Sigmoid colon (tissue), 7 donors: ENCODE data around the gene CLN3. TPM values are rescaled to one million over a fixed set of nuclear protein-coding genes. Genes with fewer than 3 reads are reported as not detected.
"Not testable (repeated sequence)": the region's sequence is repeated elsewhere in the genome, so short reads cannot be mapped to it uniquely, and the experiment has no call there.

Experiments
- DNase-seq: peaks from one replicate; pipeline ENCODE4 v3.0.0-alpha.2; 2019
- H3K27ac ChIP-seq, 4 donors: fragments of 200-600 bp; sonication (generic); one replicate each; pipeline ENCODE4 v1.5.1; 2016 to 2019; ENCODE audit warnings: mild to moderate bottlenecking in 1 of 4
- H3K27me3 ChIP-seq, 3 donors: fragments of 200-600 bp; sonication (generic); one replicate each; pipeline ENCODE4 v1.5.1; 2019; ENCODE audit warnings: mild to moderate bottlenecking in 1 of 3
- H3K36me3 ChIP-seq, 4 donors: fragments of 200-600 bp; sonication (generic); one replicate each; pipeline ENCODE4 v1.5.1; 2016 to 2019
- H3K4me1 ChIP-seq, 4 donors: fragments of 200-600 bp; sonication (generic); one replicate each; pipeline ENCODE4 v1.5.1; 2017 to 2019
- H3K4me3 ChIP-seq, 4 donors: fragments of 200-600 bp; sonication (generic); one replicate each; pipeline ENCODE4 v1.5.1; 2017 to 2019; ENCODE audit warnings: mild to moderate bottlenecking in 2 of 4, moderate library complexity in 1 of 4
- H3K9me3 ChIP-seq, 4 donors: fragments of 200-600 bp in 3 of 4; sonication (generic) in 3 of 4; one replicate each; pipeline versions ENCODE4 v1.5.1 to v1.6.1; 2013 to 2019
- WGBS, 2 donors: extraction: QIAGEN DNeasy Blood & Tissue Kit; methylation state at CpG; one replicate each; pipeline ENCODE4 v1.1.7; 2013; 5-methylcytosine and 5-hydroxymethylcytosine counted together
- intact Hi-C: fragments of 100-400 bp; cut with DNase I; formaldehyde crosslinking; loops from one replicate; pipeline ENCODE4 v1.15.1; 2023
- polyA plus RNA-seq, 3 donors: library from polyadenylated mRNA; stranded (reverse); fragments of 200-250 nt; gene quantifications; one replicate each; pipeline ENCODE4 v1.2.3, GENCODE V29; 2013
- total RNA-seq, 4 donors: library from RNA; depleted of rRNA; stranded (reverse); fragments of >200 nt; gene quantifications; one replicate each; pipeline ENCODE4 v1.1.0, GENCODE V29; 2016
- donor health status: healthy with polysubstance abuse.
- donor health status: Bipolar disorder and iron deficiency.
- donor health status: healthy.

Gene CLN3
- total and polyA plus RNA-seq, 7 donors, result 16.8 to 123 (median 23.0) TPM

DNA sequence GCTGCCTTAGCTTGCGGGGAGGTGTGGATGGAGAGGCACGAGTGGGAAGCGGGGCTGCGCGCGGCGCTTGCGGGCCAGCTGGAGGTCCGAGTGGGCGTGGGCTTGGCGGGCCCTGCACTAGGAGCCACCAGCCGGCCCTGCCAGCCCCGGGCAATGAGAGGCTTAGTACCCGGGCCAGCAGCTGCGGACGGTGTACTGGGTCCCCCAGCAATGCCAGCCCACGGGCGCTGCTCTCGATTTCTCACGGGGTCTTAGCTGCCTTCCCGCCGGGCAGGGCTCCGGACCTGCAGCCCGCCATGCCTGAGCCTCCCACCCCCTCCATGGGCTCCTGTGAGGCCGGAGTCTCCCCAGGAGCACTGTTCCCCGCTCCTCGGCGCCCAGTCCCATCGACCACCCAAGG lies 56.5 kb downstream of the CLN3 start:
- 95 to 98% methylated on average over 19 to 21 of the region's 29 CpGs for WGBS, 2 donors
- H3K36me3 ChIP-seq, intact Hi-C loops, H3K4me3 ChIP-seq, H3K27me3 ChIP-seq, H3K9me3 ChIP-seq, DNase-seq, H3K27ac ChIP-seq, H3K4me1 ChIP-seq: not testable (repeated sequence)

Other genes with a start within 250 kb of the CLN3 start
- gene SBK1, start 199.5 kb downstream of the CLN3 start, total RNA-seq, result under 1 TPM in 3 of 4 donors, not detected in 1; 0.14 to 0.36 (median 0.33) TPM
- gene SBK1, start 199.5 kb downstream of the CLN3 start, polyA plus RNA-seq, result 1 to 10 TPM in 1 of 3 donors, under 1 TPM in 1, not detected in 1; under 0.01 to 1.3 TPM
- 1 to 10 TPM in 3 of 4 donors, not detected in 1; 2.1 to 4.1 (median 3.4) TPM for gene NPIPB6, start 128.6 kb downstream of the CLN3 start, total RNA-seq
- 1 to 10 TPM in 1 of 3 donors, under 1 TPM in 1, not detected in 1; 0.60 to 1.1 TPM for gene NPIPB6, start 128.6 kb downstream of the CLN3 start, polyA plus RNA-seq
- gene EIF3CL, start 88.2 kb downstream of the CLN3 start, total RNA-seq, result 100 to 1,000 TPM; 107 to 235 (median 116) TPM
- 10 to 100 TPM; 46.2 to 54.6 (median 48.5) TPM for gene EIF3CL, start 88.2 kb downstream of the CLN3 start, polyA plus RNA-seq
- gene NPIPB7, start 19.7 kb downstream of the CLN3 start, total RNA-seq, result not detected
- gene NPIPB7, start 19.7 kb downstream of the CLN3 start, polyA plus RNA-seq, result 1 to 10 TPM in 1 of 3 donors, under 1 TPM in 2; 0.48 to 1.8 (median 0.92) TPM
- 1 to 10 TPM in 2 of 4 donors, under 1 TPM in 2; 0.68 to 1.1 (median 1.0) TPM for gene APOBR, start 2.6 kb upstream of the CLN3 start, total RNA-seq
- 10 to 100 TPM; 10.8 to 94.5 (median 24.0) TPM for gene APOBR, start 2.6 kb upstream of the CLN3 start, polyA plus RNA-seq
- gene IL27, start 14.8 kb upstream of the CLN3 start, total RNA-seq, result not detected
- gene IL27, start 14.8 kb upstream of the CLN3 start, polyA plus RNA-seq, result under 1 TPM in 1 of 3 donors, not detected in 2; 0.22 TPM
- 10 to 100 TPM; 54.3 to 83.9 (median 63.4) TPM for gene NUPR1, start 46.9 kb upstream of the CLN3 start, total RNA-seq
- gene NUPR1, start 46.9 kb upstream of the CLN3 start, polyA plus RNA-seq, result 100 to 1,000 TPM in 2 of 3 donors, 10 to 100 TPM in 1; 48.6 to 318 (median 171) TPM
- gene SGF29, start 61.8 kb upstream of the CLN3 start, total RNA-seq, result 10 to 100 TPM; 38.5 to 58.7 (median 44.9) TPM
- gene SGF29, start 61.8 kb upstream of the CLN3 start, polyA plus RNA-seq, result 10 to 100 TPM; 13.2 to 22.9 (median 15.6) TPM
- 1 to 10 TPM in 1 of 4 donors, under 1 TPM in 1, not detected in 2; 0.71 to 1.9 TPM for gene SULT1A2, start 105.0 kb upstream of the CLN3 start, total RNA-seq
- 100 to 1,000 TPM in 1 of 3 donors, 10 to 100 TPM in 2; 20.4 to 101 (median 25.1) TPM for gene SULT1A2, start 105.0 kb upstream of the CLN3 start, polyA plus RNA-seq
- 10 to 100 TPM; 10.2 to 27.7 (median 15.0) TPM for gene SULT1A1, start 118.0 kb upstream of the CLN3 start, total RNA-seq
- 100 to 1,000 TPM in 2 of 3 donors, 10 to 100 TPM in 1; 89.4 to 283 (median 276) TPM for gene SULT1A1, start 118.0 kb upstream of the CLN3 start, polyA plus RNA-seq
- gene NPIPB8, start 146.0 kb upstream of the CLN3 start, total RNA-seq, result 1 to 10 TPM in 1 of 4 donors, under 1 TPM in 2, not detected in 1; 0.27 to 1.8 (median 0.55) TPM
- gene NPIPB8, start 146.0 kb upstream of the CLN3 start, polyA plus RNA-seq, result under 1 TPM in 1 of 3 donors, not detected in 2; 0.12 TPM
- 100 to 1,000 TPM in 3 of 4 donors, 10 to 100 TPM in 1; 67.4 to 249 (median 134) TPM for gene EIF3C, start 219.4 kb upstream of the CLN3 start, total RNA-seq
- 100 to 1,000 TPM; 220 to 455 (median 265) TPM for gene EIF3C, start 219.4 kb upstream of the CLN3 start, polyA plus RNA-seq